ENCODE data around the gene CORO2B.

DNA sequence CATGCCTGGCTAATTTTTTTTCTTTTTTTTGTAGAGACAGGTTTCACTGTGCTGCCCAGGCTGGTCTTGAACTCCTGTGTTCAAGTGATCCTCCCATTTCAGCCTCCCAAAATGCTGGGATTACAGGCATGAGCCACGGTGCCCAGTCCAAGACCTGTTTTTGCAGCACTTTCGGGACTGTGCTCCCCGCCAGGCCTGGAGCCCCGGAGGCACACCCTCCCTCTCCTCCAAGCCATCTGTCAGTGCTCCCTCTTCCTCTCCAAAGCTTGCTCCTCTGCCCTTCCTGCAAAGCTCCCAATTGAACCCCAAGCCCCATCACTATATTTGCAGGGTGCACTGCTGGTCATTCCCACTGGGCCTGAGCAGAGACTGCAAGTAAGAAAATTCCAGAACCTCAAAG is 98.1 kb downstream of the CORO2B start:
- TF ChIP-seq, protein P1, sequence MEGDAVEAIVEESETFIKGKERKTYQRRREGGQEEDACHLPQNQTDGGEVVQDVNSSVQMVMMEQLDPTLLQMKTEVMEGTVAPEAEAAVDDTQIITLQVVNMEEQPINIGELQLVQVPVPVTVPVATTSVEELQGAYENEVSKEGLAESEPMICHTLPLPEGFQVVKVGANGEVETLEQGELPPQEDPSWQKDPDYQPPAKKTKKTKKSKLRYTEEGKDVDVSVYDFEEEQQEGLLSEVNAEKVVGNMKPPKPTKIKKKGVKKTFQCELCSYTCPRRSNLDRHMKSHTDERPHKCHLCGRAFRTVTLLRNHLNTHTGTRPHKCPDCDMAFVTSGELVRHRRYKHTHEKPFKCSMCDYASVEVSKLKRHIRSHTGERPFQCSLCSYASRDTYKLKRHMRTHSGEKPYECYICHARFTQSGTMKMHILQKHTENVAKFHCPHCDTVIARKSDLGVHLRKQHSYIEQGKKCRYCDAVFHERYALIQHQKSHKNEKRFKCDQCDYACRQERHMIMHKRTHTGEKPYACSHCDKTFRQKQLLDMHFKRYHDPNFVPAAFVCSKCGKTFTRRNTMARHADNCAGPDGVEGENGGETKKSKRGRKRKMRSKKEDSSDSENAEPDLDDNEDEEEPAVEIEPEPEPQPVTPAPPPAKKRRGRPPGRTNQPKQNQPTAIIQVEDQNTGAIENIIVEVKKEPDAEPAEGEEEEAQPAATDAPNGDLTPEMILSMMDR (IDR thresholded peaks at IDR 0.05): no peak
- TF ChIP-seq POLR2A (IDR thresholded peaks at IDR 0.05) (no peak), EP300 (IDR thresholded peaks at IDR 0.05) (no peak)

Measured in ovary (tissue), 3 donors.